Heart left ventricle (tissue), 16 donors: ENCODE results near the gene GPR143. TPM values are rescaled to one million over a fixed set of nuclear protein-coding genes. Genes with fewer than 3 reads are reported as not detected.
"Not testable (repeated sequence)": the region's sequence is repeated elsewhere in the genome, so short reads cannot be mapped to it uniquely, and the experiment has no call there.

ENCODE experiments used
- ATAC-seq, 4 donors: fragments of 200-7000 bp; cut with Tn5 transposase; one replicate each; pipeline ENCODE4 v1.9.1; 2020 to 2022; ENCODE audit warnings: moderate library complexity in 4 of 4, mild to moderate bottlenecking in 3 of 4, moderate number of reproducible peaks in 1 of 4
- DNase-seq, 5 donors: peaks; one replicate each; pipeline ENCODE4 v3.0.0-alpha.2; 2020
- H3K27ac ChIP-seq, 12 donors: fragments of 200-600 bp; sonication (generic) in 4 of 12; one replicate each; pipeline versions ENCODE4 v1.5.0 to v1.8.0; 2016 to 2022; ENCODE audit warnings: mild to moderate bottlenecking in 2 of 12
- H3K27me3 ChIP-seq, 9 donors: fragments of 200-600 bp; sonication (generic) in 2 of 9; one replicate each; pipeline versions ENCODE4 v1.5.1 to v1.8.0; 2016 to 2022; ENCODE audit warnings: mild to moderate bottlenecking in 3 of 9
- H3K36me3 ChIP-seq, 9 donors: fragments of 200-600 bp; sonication (generic) in 2 of 9; one replicate each; pipeline versions ENCODE4 v1.5.0 to v1.8.0; 2018 to 2022; ENCODE audit warnings: mild to moderate bottlenecking in 2 of 9
- H3K4me1 ChIP-seq, 12 donors: fragments of 200-600 bp; sonication (generic) in 4 of 12; one replicate each; pipeline versions ENCODE4 v1.5.0 to v1.8.0; 2016 to 2022; ENCODE audit warnings: mild to moderate bottlenecking in 3 of 12
- H3K4me3 ChIP-seq, 12 donors: fragments of 200-600 bp; sonication (generic) in 4 of 12; one replicate each; pipeline versions ENCODE4 v1.5.0 to v1.8.0; 2017 to 2022; ENCODE audit warnings: mild to moderate bottlenecking in 9 of 12, moderate library complexity in 4 of 12
- H3K9me3 ChIP-seq, 12 donors: fragments of 200-600 bp; sonication (generic) in 4 of 12; one replicate each; pipeline versions ENCODE4 v1.5.0 to v1.8.0; 2016 to 2022; ENCODE audit warnings: mild to moderate bottlenecking in 1 of 12
- POLR2A ChIP-seq, 2 donors: fragments of 450-650 bp; IDR thresholded peaks; one replicate each; pipeline ENCODE4 v1.6.1; 2017; ENCODE audit warnings: antibody characterized with exemption in 2 of 2, mild to moderate bottlenecking in 2 of 2, moderate library complexity in 2 of 2
- WGBS, 4 donors: extraction: QIAGEN DNeasy Blood & Tissue Kit in 2 of 4; methylation state at CpG; one replicate each; pipeline versions ENCODE4 v1.1.5 to v1.1.7; 2013 to 2018; 5-methylcytosine and 5-hydroxymethylcytosine counted together
- intact Hi-C, 10 donors: fragments of 100-400 bp; cut with DNase I; formaldehyde crosslinking; loops; one replicate each; pipeline versions ENCODE4 v1.11.1 to v1.14.2; 2022
- long read RNA-seq, 3 donors: library from polyadenylated mRNA; unstranded; transcript quantifications; one replicate each; pipeline ENCODE4 v2.0.0, GENCODE V29; 2020 to 2021
- polyA plus RNA-seq, 2 donors: library from polyadenylated mRNA; stranded (reverse); fragments of 200-250 nt; gene quantifications; one replicate each; pipeline ENCODE4 v1.2.3, GENCODE V29; 2013
- total RNA-seq, 9 donors: library from RNA; depleted of rRNA in 2 of 9; stranded (reverse); fragments of >200 nt in 2 of 9; fragmentation: NEBNext Ultra II Directional in 3 of 9; extraction: Animal tissue kit (Norgen Biotek cat#: 25700) in 3 of 9; gene quantifications; one replicate each; pipeline versions ENCODE4 v1.1.0 to v1.2.4, GENCODE V29; 2016 to 2023
- TF ChIP-seq, protein P1 (sequence below), 12 donors: fragments of 200-600 bp; sonication (generic) in 4 of 12; IDR thresholded peaks; one replicate each; pipeline versions ENCODE4 v1.5.0 to v1.8.0; 2018 to 2022; ENCODE audit warnings: antibody characterized with exemption in 12 of 12, mild to moderate bottlenecking in 5 of 12
- donor health status: ischemic (EF 13 %, LVEDD 7.1; RV severe dilation, severe dysfunction).
- donor health status: healthy with polysubstance abuse.
- donor health status: DM: no; HTN: yes; CAD: no.
- donor health status: DM: no; HTN: no; CAD: no.
- donor health status: ischemic (EF 25% LVEDD 6.9; RV normal size, moderate dysfunction).
- donor health status: ischemic (EF 25% LVEDD 5.7; RV mildly dilated, moderate dysfunction).
- donor health status: healthy.
- donor health status: DM: yes; HTN: yes; CAD: no.
- donor health status: ischemic (EF 35%, LVEDD 5.7; RV mildly dilated, moderate dysfunction).
- donor health status: nonischemic (EF 11% LVEDD 7.7; RV severe dilation, severe dysfunction).
- donor health status: DM: yes; HTN: yes; CAD: no.
- donor health status: PGD.
- donor health status: ischemic (EF 29% LVEDD 5.4; RV normal size, mild dysfunction).
- donor health status: nonischemic (EF 23%, LVEDD 6.1; RV moderate dilation, normal function).

Gene GPR143
- total RNA-seq (under 1 TPM in 2 of 9 donors, not detected in 7; 0.31 to 0.91 TPM), polyA plus RNA-seq (under 1 TPM in 1 of 2 donors, not detected in 1; 0.11 TPM)
- long read RNA-seq, donor 1, result 0 reads
- long read RNA-seq, donor 2, partial matches to known transcripts, result 1 of 1 reads
- long read RNA-seq, donor 2, other reads (novel, unspliced or antisense), result 0 of 1 reads
- long read RNA-seq, donor 3, result 0 reads

DNA sequence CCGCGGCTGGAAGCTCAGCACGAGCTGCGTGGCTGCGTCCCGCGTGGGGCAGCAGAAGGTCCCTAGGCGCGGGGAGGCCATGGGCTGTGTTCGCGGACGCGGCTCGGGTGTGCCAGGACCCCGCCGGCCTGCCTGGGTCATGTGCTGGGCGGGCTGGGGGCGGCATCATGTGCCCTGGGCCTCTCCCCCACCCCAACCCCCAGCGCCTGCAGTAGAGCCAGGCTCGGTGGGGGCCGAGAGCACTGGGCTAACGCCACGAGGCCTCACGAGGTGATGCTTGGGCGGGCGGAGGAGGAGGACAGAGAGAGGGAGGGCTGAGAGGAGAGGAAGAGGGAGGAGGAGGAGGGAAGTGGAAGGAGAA is at the start of gene GPR143:
Gene GPR143, minus strand, starts transcription at position 111 of the 361 bp plus-strand sequence. Its CDS starts 30 bp downstream, at position 81.
- H3K27me3 ChIP-seq, result peaks cover 0 to 38% (median 4%) of the 10 kb centered on the region in 9 donors
- TF ChIP-seq, protein P1, sequence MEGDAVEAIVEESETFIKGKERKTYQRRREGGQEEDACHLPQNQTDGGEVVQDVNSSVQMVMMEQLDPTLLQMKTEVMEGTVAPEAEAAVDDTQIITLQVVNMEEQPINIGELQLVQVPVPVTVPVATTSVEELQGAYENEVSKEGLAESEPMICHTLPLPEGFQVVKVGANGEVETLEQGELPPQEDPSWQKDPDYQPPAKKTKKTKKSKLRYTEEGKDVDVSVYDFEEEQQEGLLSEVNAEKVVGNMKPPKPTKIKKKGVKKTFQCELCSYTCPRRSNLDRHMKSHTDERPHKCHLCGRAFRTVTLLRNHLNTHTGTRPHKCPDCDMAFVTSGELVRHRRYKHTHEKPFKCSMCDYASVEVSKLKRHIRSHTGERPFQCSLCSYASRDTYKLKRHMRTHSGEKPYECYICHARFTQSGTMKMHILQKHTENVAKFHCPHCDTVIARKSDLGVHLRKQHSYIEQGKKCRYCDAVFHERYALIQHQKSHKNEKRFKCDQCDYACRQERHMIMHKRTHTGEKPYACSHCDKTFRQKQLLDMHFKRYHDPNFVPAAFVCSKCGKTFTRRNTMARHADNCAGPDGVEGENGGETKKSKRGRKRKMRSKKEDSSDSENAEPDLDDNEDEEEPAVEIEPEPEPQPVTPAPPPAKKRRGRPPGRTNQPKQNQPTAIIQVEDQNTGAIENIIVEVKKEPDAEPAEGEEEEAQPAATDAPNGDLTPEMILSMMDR (IDR thresholded peaks at IDR 0.05), result no peak
- TF ChIP-seq POLR2A (IDR thresholded peaks at IDR 0.05), result no peak
- H3K36me3 ChIP-seq, result no peaks in the 10 kb centered on the region
- no peak for DNase-seq
- H3K4me3 ChIP-seq, result peak within 1 kb of the TSS in 1 of 12 donors; percentile 14
- peaks cover 0 to 5% (median 0%) of the 10 kb centered on the region in 12 donors for H3K4me1 ChIP-seq
- peak in 1 of 4 donors; percentile 22 for ATAC-seq
- no peak within 1 kb of the TSS for H3K27ac ChIP-seq
- 27 to 33% (median 31%) methylated on average over 15 to 26 of the region's 26 CpGs for WGBS, 4 donors
- no peaks in the 10 kb centered on the region for H3K9me3 ChIP-seq
- intact Hi-C loops, result no loop called here

DNA sequence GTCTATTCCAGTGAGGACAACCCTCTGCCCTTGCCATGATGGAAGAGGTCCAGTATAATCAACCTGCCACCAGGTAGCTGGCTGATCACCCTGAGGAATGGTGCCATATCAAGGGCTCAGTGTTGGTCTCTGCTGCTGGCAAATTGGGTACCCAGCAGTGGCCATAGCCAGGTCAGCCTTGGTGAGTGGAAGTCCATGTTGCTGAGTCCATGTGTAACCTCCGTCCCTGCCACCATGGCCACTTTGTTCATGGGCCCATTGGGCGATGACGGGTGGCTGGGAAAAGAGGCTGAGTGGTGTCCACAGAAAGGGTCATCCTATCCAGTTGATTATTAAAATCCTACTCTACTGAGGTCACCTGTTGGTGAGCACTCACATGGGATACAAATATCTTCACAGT is 45.4 kb upstream of the GPR143 start:
- H3K4me3 ChIP-seq, DNase-seq, intact Hi-C loops, H3K9me3 ChIP-seq, H3K27ac ChIP-seq, H3K36me3 ChIP-seq, ATAC-seq, H3K27me3 ChIP-seq, H3K4me1 ChIP-seq: not testable (repeated sequence)
- WGBS, 4 donors, result 88 to 100% (median 96%) methylated on average over 3 of the region's 3 CpGs

DNA sequence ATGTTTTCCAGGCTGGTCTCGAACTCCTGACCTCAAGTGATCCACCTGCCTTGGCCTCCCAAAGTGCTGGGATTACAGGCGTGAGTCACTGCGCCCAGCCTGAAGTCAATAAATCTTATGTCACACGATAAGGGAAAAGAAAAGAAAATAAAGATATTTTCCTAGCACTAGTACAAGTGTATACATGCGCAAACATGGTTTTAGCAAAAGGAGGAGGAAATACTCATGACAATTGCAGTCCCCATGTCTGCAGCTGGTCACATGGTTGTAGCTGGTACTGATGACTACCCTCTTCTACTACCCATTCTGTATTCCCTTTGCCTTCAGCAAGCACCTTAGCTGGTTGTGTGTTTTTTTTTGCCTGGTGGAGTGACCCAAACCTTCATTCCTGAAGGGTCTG is 44.2 kb upstream of the GPR143 start:
- intact Hi-C loops, H3K27ac ChIP-seq, H3K4me3 ChIP-seq, H3K27me3 ChIP-seq, H3K9me3 ChIP-seq, H3K4me1 ChIP-seq, H3K36me3 ChIP-seq, ATAC-seq, DNase-seq: not testable (repeated sequence)
- 92 to 97% (median 94%) methylated on average over 5 of the region's 5 CpGs for WGBS, 4 donors

DNA sequence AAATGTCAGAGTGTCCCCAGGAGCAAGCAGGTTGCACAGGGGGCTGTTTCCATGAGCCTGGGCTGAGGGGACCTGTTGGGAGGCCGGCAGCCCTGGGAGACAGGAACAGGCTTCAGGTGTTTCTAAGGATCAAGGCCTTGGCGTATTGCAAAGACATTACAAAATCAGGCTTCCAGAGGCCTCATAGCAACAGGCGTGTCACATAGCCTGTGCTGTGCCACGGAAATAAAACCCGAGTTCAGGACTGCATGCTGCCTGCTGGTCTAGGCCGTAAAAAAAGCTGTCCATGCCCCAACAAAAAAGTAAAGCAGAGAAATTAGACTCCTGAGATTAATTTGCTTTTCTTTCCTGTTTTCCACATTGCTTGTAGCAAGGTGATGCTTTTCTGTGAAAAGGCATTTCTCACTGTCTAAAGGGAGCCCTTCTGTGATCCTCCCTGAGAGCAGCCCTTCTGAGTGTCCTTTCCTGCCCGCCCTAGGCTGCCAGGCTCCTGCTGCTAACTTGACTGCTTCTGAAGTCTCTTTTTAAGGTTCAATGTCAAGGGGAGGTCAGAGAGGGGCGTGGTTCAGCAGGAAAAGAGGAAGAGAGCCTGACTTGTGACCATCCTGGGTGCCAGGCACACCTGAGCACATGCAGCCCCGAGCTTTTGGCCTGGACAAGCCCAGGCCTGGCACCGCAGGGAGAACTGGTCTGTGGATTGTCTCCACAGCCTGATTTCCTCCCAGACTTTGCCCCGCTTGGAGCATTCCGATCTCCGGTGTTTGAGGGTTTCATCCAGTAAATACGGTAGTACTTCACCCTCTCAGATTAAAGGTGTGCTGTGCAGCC is 41.9 kb upstream of the GPR143 start:
- ATAC-seq, result no peak
- no peak for DNase-seq
- Histone ChIP-seq H3K27ac (no peak overlapping the region), H3K4me3 (no peak overlapping the region), H3K4me1 (no peaks in the 10 kb centered on the region), H3K36me3 (no peaks in the 10 kb centered on the region), H3K9me3 (no peaks in the 10 kb centered on the region), H3K27me3 (peaks cover 0 to 3% (median 0%) of the 10 kb centered on the region in 9 donors)
- TF ChIP-seq, protein P1 (IDR thresholded peaks at IDR 0.05), result no peak
- no peak for TF ChIP-seq POLR2A (IDR thresholded peaks at IDR 0.05)
- intact Hi-C loops, result no loop called here
- 72 to 83% (median 79%) methylated on average over 14 of the region's 14 CpGs for WGBS, 4 donors

DNA sequence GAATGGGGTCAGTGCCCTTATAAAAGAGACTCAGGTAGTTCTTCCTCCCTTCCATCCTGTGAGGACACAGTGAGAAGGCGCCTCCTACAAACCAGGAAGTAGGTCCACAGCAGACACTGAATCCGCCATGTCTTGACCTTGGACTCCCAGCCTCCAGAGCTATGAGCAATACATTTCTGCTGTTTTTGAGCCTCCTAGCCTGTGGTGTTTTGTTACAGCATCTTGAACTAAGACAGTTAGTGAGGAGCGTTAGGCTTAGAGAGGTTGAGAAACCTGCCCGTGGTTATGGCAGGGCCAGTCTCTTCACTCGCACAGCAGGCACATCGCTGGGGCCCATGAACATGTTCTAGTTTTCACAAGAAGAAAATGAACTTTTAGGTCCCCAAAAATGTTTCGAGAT is 40.3 kb upstream of the GPR143 start:
- peaks cover 0 to 5% (median 0%) of the 10 kb centered on the region in 12 donors for H3K9me3 ChIP-seq
- no peak for DNase-seq
- WGBS, 4 donors, result 93 to 99% (median 95%) methylated on average over 7 of the region's 7 CpGs

More for the DNA sequence above, 40.3 kb upstream of the GPR143 start:
- ATAC-seq, result no peak
- H3K4me3 ChIP-seq, result no peak overlapping the region
- peaks cover 0 to 3% (median 0%) of the 10 kb centered on the region in 9 donors for H3K27me3 ChIP-seq
- TF ChIP-seq, protein P1 (IDR thresholded peaks at IDR 0.05), result no peak
- TF ChIP-seq POLR2A (IDR thresholded peaks at IDR 0.05), result no peak
- H3K36me3 ChIP-seq, result no peaks in the 10 kb centered on the region
- H3K4me1 ChIP-seq, result no peaks in the 10 kb centered on the region
- intact Hi-C loops, result no loop called here
- H3K27ac ChIP-seq, result no peak overlapping the region
